ENCODE measurements around the gene FNBP1L. TPM values are rescaled to one million over a fixed set of nuclear protein-coding genes. Genes with fewer than 3 reads are reported as not detected.
A peak's percentile ranks its signal among the peaks of the same experiment; 100 is the strongest.

FNBP1L gene
- total RNA-seq, 3 donors from 2014 or later: 33.1 to 117 (median 63.6) TPM

DNA sequence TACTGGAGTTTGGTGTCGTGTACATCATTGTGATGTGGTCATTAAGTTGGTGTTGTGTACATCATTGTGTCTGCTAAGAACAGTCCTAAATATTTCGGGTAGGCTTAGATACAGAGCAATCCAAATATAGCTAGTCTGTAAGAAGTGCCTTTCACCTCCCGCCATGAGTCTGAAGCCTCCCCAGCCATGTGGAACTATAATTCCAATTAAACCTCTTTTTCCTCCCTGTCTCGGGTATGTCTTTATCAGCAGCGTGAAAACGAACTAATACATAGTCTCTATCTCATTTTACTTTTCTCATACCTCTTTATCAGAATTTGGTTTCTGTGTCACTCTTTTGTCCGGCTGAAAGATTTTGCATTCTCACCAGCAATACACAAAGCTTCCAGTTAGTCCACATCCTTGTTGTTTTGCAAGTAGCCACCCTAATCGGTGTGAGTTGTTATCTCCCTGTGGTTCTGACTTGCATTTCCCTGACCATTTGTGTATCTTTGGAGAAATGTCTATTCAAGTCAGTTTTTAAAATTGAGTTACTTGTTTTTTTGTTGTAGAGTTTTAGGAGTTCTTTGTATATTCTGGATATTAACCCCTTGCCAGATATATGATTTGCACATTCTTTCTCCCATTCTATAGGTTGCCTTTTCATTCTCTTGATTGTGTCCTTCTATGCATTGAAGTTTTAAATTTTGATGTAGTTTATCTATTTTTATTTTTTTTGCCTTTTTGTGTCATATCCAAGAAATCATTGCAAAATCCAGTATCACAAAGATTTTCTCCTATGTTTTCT, 56.5 kb downstream of the FNBP1L start:
- Histone ChIP-seq H3K36me3 (no peaks in the 10 kb centered on the region), H3K9me3 (no peaks in the 10 kb centered on the region), H3K27me3 (no peaks in the 10 kb centered on the region), H3K4me3 (no peak overlapping the region), H3K27ac (no peak overlapping the region), H3K4me1 (no peaks in the 10 kb centered on the region)
- TF ChIP-seq POLR2A (IDR thresholded peaks at IDR 0.05) (no peak), POLR2AphosphoS5 (IDR thresholded peaks at IDR 0.05) (no peak)
- TF ChIP-seq, protein P1, sequence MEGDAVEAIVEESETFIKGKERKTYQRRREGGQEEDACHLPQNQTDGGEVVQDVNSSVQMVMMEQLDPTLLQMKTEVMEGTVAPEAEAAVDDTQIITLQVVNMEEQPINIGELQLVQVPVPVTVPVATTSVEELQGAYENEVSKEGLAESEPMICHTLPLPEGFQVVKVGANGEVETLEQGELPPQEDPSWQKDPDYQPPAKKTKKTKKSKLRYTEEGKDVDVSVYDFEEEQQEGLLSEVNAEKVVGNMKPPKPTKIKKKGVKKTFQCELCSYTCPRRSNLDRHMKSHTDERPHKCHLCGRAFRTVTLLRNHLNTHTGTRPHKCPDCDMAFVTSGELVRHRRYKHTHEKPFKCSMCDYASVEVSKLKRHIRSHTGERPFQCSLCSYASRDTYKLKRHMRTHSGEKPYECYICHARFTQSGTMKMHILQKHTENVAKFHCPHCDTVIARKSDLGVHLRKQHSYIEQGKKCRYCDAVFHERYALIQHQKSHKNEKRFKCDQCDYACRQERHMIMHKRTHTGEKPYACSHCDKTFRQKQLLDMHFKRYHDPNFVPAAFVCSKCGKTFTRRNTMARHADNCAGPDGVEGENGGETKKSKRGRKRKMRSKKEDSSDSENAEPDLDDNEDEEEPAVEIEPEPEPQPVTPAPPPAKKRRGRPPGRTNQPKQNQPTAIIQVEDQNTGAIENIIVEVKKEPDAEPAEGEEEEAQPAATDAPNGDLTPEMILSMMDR (IDR thresholded peaks at IDR 0.05): no peak
- no peak for DNase-seq (ENCODE audit: low spot score in 2 of 2)
- intact Hi-C loops (cut with DNase I; ENCODE audit: low total_unique reads): no loop called here

- intact Hi-C loops (cut with DNase I; ENCODE audit: low total_unique reads): no loop called here
- Histone ChIP-seq H3K27me3 (no peaks in the 10 kb centered on the region), H3K4me3 (no peak overlapping the region), H3K9me3 (no peaks in the 10 kb centered on the region), H3K36me3 (no peaks in the 10 kb centered on the region), H3K27ac (peak overlapping the region in 1 of 2 donors; percentile 25), H3K4me1 (no peaks in the 10 kb centered on the region)
- TF ChIP-seq POLR2AphosphoS5 (IDR thresholded peaks at IDR 0.05) (no peak), POLR2A (IDR thresholded peaks at IDR 0.05) (no peak)
- TF ChIP-seq, protein P1 (IDR thresholded peaks at IDR 0.05): no peak
- no peak for DNase-seq (ENCODE audit: low spot score in 2 of 2)
Measured at GRCh38 chr1:93506126-93506525, 58.2 kb downstream of the FNBP1L start.

- intact Hi-C loops (cut with DNase I; ENCODE audit: low total_unique reads): no loop called here
- Histone ChIP-seq H3K36me3 (no peaks in the 10 kb centered on the region), H3K27me3 (no peaks in the 10 kb centered on the region), H3K4me1 (no peaks in the 10 kb centered on the region), H3K9me3 (no peaks in the 10 kb centered on the region), H3K4me3 (no peak overlapping the region), H3K27ac (no peak overlapping the region)
- TF ChIP-seq, protein P1 (IDR thresholded peaks at IDR 0.05): no peak
- no peak for TF ChIP-seq POLR2AphosphoS5 (IDR thresholded peaks at IDR 0.05)
- no peak for TF ChIP-seq POLR2A (IDR thresholded peaks at IDR 0.05)
- DNase-seq (ENCODE audit: low spot score in 2 of 2): no peak
Measured at GRCh38 chr1:93516164-93516563, 68.2 kb downstream of the FNBP1L start.

GRCh38 chr1:93518516-93518915, 70.6 kb downstream of the FNBP1L start:
- no peaks in the 10 kb centered on the region for H3K36me3 ChIP-seq
- H3K4me3 ChIP-seq: no peak overlapping the region
- H3K27me3 ChIP-seq: no peaks in the 10 kb centered on the region
- H3K9me3 ChIP-seq: no peaks in the 10 kb centered on the region
- no peak for DNase-seq (ENCODE audit: low spot score in 2 of 2)
- H3K27ac ChIP-seq: peak overlapping the region in 1 of 2 donors; percentile 4
- TF ChIP-seq POLR2A (IDR thresholded peaks at IDR 0.05) (no peak), POLR2AphosphoS5 (IDR thresholded peaks at IDR 0.05) (no peak)
- TF ChIP-seq, protein P1 (IDR thresholded peaks at IDR 0.05): no peak
- no peaks in the 10 kb centered on the region for H3K4me1 ChIP-seq
- intact Hi-C loops (cut with DNase I; ENCODE audit: low total_unique reads): no loop called here

DNA sequence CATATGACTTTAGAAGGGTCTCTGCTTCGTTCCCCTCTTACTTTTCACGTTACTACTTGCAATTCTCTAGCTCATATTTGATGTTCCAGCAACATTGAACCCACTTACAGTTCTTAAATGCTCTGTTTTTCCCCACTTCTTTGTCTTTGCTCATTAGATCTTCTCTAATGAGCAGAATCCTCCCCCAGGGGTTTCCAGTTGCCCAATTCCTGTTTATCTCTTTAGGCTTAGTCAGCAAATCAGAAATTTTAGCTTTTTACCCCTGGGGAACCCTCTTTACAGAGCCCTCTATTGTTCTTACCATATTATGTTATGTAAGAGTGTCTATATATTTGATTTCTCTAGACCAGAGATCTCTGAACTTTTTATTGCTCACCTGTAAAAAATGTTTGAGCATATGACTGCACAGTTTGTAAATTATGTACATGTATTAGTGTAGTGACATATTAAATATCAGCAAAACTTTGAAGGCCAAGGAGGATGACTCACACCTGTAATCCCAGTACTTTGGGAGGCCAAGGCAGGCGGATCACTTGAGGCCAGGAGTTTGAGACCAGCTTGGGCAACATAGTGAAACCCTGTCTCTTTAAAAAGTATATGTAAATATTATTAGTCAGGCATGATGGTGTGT, 71.4 kb downstream of the FNBP1L start:
- Histone ChIP-seq H3K4me1 (no peaks in the 10 kb centered on the region), H3K27me3 (no peaks in the 10 kb centered on the region), H3K27ac (peak overlapping the region; percentile 4 to 38), H3K36me3 (no peaks in the 10 kb centered on the region), H3K9me3 (no peaks in the 10 kb centered on the region), H3K4me3 (no peak overlapping the region)
- intact Hi-C loops (cut with DNase I; ENCODE audit: low total_unique reads): no loop called here
- no peak for TF ChIP-seq POLR2AphosphoS5 (IDR thresholded peaks at IDR 0.05)
- TF ChIP-seq, protein P1 (IDR thresholded peaks at IDR 0.05): no peak
- no peak for TF ChIP-seq POLR2A (IDR thresholded peaks at IDR 0.05)
- no peak for DNase-seq (ENCODE audit: low spot score in 2 of 2)
